ENCODE measurements around the gene EIF4G3.

The EIF4G3 gene

DNA sequence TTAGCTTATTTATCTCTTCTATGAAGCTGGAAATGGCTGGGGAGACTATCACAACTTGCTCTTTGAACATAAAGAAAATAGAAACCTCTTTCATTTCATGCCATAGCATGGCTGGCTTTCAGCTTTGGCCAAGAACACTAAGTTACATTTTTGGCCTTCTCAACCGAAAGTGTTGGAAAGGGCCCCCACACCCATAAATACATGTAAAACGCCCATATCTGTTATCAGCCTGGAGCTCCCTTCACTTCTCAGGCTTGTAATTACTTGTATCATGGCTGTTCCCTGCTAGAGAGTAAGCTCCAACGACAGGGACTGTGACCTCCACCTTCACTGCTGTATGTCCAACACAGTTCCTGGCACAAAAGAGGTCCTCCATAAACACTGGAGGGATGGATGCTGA, 12.7 kb upstream of the EIF4G3 start:
- no peaks in the 10 kb centered on the region for H3K36me3 ChIP-seq (ENCODE audit: insufficient read depth, low read length)
- no peak overlapping the region for H3K27ac ChIP-seq (ENCODE audit: low read depth, low read length, poor library complexity, severe bottlenecking)
- H3K9me2 ChIP-seq (ENCODE audit: low read depth, low read length) = no peaks in the 10 kb centered on the region
- no peaks in the 10 kb centered on the region for H3F3A ChIP-seq (ENCODE audit: insufficient read depth, low read length)
- no peak overlapping the region for H3K4me2 ChIP-seq (ENCODE audit: low read length)
- H3K4me3 ChIP-seq (ENCODE audit: low read depth, low read length, poor library complexity, severe bottlenecking) = no peak overlapping the region
- H4K20me1 ChIP-seq (ENCODE audit: insufficient read depth, low read length) = no peaks in the 10 kb centered on the region
- no peaks in the 10 kb centered on the region for H3K4me1 ChIP-seq (ENCODE audit: insufficient read depth, low read length, severe bottlenecking)
- H3K79me2 ChIP-seq (ENCODE audit: insufficient read depth, low read length) = no peaks in the 10 kb centered on the region
- H3K9ac ChIP-seq (ENCODE audit: low read length) = no peak overlapping the region
- no peak overlapping the region for H2AFZ ChIP-seq (ENCODE audit: low read length)
- H3K9me3 ChIP-seq (ENCODE audit: low read length) = no peaks in the 10 kb centered on the region
- no peaks in the 10 kb centered on the region; the same call in 1 of the 2 replicates for H3K27me3 ChIP-seq (ENCODE audit: insufficient read depth, low read length)
- TF ChIP-seq EZH2 (IDR thresholded peaks at IDR 0.05; ENCODE audit: borderline replicate concordance, low read length) = no peak
- TF ChIP-seq, protein P1, sequence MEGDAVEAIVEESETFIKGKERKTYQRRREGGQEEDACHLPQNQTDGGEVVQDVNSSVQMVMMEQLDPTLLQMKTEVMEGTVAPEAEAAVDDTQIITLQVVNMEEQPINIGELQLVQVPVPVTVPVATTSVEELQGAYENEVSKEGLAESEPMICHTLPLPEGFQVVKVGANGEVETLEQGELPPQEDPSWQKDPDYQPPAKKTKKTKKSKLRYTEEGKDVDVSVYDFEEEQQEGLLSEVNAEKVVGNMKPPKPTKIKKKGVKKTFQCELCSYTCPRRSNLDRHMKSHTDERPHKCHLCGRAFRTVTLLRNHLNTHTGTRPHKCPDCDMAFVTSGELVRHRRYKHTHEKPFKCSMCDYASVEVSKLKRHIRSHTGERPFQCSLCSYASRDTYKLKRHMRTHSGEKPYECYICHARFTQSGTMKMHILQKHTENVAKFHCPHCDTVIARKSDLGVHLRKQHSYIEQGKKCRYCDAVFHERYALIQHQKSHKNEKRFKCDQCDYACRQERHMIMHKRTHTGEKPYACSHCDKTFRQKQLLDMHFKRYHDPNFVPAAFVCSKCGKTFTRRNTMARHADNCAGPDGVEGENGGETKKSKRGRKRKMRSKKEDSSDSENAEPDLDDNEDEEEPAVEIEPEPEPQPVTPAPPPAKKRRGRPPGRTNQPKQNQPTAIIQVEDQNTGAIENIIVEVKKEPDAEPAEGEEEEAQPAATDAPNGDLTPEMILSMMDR (IDR thresholded peaks at IDR 0.05; ENCODE audit: low read length) = no peak

DNA sequence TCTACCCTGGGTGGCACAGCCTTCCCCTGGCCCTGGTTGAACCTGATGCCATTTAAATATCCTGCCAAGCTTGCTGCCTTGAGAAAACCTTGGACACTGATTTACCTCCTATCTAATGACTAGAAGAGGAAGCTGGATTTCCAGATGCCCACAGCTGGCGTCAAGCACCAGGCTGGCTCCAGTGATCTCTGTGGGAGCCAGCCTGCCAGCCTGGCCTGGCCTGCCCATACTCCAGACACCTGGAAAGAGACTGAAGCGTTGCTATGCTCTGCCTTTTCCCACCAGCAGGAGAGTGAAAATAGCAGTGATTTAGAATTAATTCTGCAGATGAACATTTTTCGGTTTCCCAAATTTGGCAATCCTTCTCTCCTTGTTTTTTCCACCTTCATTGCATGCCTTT, 11.5 kb upstream of the EIF4G3 start:
- no peak for TF ChIP-seq EZH2 (IDR thresholded peaks at IDR 0.05; ENCODE audit: borderline replicate concordance, low read length)
- TF ChIP-seq, protein P1 (IDR thresholded peaks at IDR 0.05; ENCODE audit: low read length) = no peak
- Histone ChIP-seq H3K4me3 (ENCODE audit: low read depth, low read length, poor library complexity, severe bottlenecking) (no peak overlapping the region), H3K9me3 (ENCODE audit: low read length) (no peaks in the 10 kb centered on the region), H3K36me3 (ENCODE audit: insufficient read depth, low read length) (no peaks in the 10 kb centered on the region), H3K79me2 (ENCODE audit: insufficient read depth, low read length) (no peaks in the 10 kb centered on the region), H3K27ac (ENCODE audit: low read depth, low read length, poor library complexity, severe bottlenecking) (no peak overlapping the region), H3F3A (ENCODE audit: insufficient read depth, low read length) (no peaks in the 10 kb centered on the region), H3K9me2 (ENCODE audit: low read depth, low read length) (no peaks in the 10 kb centered on the region), H3K9ac (ENCODE audit: low read length) (no peak overlapping the region), H3K27me3 (ENCODE audit: insufficient read depth, low read length) (no peaks in the 10 kb centered on the region; the same call in 1 of the 2 replicates), H2AFZ (ENCODE audit: low read length) (no peak overlapping the region), H3K4me2 (ENCODE audit: low read length) (no peak overlapping the region), H3K4me1 (ENCODE audit: insufficient read depth, low read length, severe bottlenecking) (peaks cover 3% of the 10 kb centered on the region), H4K20me1 (ENCODE audit: insufficient read depth, low read length) (no peaks in the 10 kb centered on the region)

DNA sequence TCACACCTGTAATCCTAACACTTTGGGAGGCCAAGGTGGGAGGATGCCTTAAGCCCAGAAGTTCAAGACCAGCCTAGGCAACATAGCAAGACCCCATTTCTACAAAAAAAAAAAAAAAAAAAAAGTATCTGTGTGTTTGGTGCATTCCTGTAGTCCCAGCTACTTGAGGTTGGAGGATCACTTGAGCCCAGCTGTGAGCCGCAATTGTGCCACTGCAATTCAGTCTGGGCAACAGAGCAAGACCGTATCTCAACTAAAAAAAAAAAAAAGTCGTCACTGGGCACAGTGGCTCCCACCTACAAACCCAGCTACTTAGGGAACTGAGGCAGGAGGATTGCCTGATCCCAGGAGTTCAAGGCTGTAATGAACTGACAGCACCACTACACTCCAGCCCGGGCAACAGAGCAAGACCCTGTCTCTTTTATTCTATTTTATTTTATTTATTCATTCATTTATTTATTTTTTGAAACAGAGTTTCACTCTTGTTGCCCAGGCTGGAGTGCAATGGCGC, 8.6 kb upstream of the EIF4G3 start:
- H3K9me3 ChIP-seq (ENCODE audit: low read length) = no peaks in the 10 kb centered on the region
- H3F3A ChIP-seq (ENCODE audit: insufficient read depth, low read length) = no peaks in the 10 kb centered on the region
- H2AFZ ChIP-seq (ENCODE audit: low read length) = no peak overlapping the region
- H3K4me2 ChIP-seq (ENCODE audit: low read length) = no peak overlapping the region
- H4K20me1 ChIP-seq (ENCODE audit: insufficient read depth, low read length) = no peaks in the 10 kb centered on the region
- TF ChIP-seq EZH2 (IDR thresholded peaks at IDR 0.05; ENCODE audit: borderline replicate concordance, low read length) = no peak
- TF ChIP-seq, protein P1 (IDR thresholded peaks at IDR 0.05; ENCODE audit: low read length) = no peak
- peaks cover 3% of the 10 kb centered on the region for H3K4me1 ChIP-seq (ENCODE audit: insufficient read depth, low read length, severe bottlenecking)
- H3K36me3 ChIP-seq (ENCODE audit: insufficient read depth, low read length) = no peaks in the 10 kb centered on the region
- H3K27me3 ChIP-seq (ENCODE audit: insufficient read depth, low read length) = no peaks in the 10 kb centered on the region
- no peak overlapping the region for H3K27ac ChIP-seq (ENCODE audit: low read depth, low read length, poor library complexity, severe bottlenecking)
- H3K79me2 ChIP-seq (ENCODE audit: insufficient read depth, low read length) = no peaks in the 10 kb centered on the region
- H3K9me2 ChIP-seq (ENCODE audit: low read depth, low read length) = no peaks in the 10 kb centered on the region
- no peak overlapping the region for H3K4me3 ChIP-seq (ENCODE audit: low read depth, low read length, poor library complexity, severe bottlenecking)
- H3K9ac ChIP-seq (ENCODE audit: low read length) = no peak overlapping the region

Measured in OCI-LY1 (cell line).